ENCODE measurements around the gene ODAD3.

GRCh38 chr19:11446271-11446651 is 11.3 kb upstream of the ODAD3 start:
- TF ChIP-seq, protein P1, sequence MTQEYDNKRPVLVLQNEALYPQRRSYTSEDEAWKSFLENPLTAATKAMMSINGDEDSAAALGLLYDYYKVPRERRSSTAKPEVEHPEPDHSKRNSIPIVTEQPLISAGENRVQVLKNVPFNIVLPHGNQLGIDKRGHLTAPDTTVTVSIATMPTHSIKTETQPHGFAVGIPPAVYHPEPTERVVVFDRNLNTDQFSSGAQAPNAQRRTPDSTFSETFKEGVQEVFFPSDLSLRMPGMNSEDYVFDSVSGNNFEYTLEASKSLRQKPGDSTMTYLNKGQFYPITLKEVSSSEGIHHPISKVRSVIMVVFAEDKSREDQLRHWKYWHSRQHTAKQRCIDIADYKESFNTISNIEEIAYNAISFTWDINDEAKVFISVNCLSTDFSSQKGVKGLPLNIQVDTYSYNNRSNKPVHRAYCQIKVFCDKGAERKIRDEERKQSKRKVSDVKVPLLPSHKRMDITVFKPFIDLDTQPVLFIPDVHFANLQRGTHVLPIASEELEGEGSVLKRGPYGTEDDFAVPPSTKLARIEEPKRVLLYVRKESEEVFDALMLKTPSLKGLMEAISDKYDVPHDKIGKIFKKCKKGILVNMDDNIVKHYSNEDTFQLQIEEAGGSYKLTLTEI (CRISPR knock-in tag; conservative IDR thresholded peaks at IDR 0.05): no peak
- TF ChIP-seq NFE2L2 (IDR thresholded peaks at IDR 0.05; ENCODE audit: low read length) (no peak), NFYB (CRISPR knock-in tag; IDR thresholded peaks at IDR 0.05) (no peak), MED1 (CRISPR knock-in tag; IDR thresholded peaks at IDR 0.05) (no peak), GPN1 (CRISPR knock-in tag; IDR thresholded peaks at IDR 0.05; ENCODE audit: borderline replicate concordance) (no peak), CEBPB (IDR thresholded peaks at IDR 0.05; ENCODE audit: borderline replicate concordance, low read depth, low read length) (no peak), MYNN (CRISPR knock-in tag; IDR thresholded peaks at IDR 0.05; ENCODE audit: low read depth) (no peak), TCF7L2 (IDR thresholded peaks at IDR 0.05; ENCODE audit: low read depth, low read length) (no peak), CTCF (CRISPR knock-in tag; IDR thresholded peaks at IDR 0.05) (no peak)
